OCI-LY1 (cell line): ENCODE data around the gene WNT7B.

Source experiments
- CTCF ChIP-seq: fragments of 200-600 bp; sonication (generic), shearing (Covaris generic); IDR thresholded peaks from 2 replicates; pipeline ENCODE4 v1.5.1; 2017; ENCODE audit warnings: mild to moderate bottlenecking, antibody characterized with exemption, low read length, moderate library complexity, mixed read lengths
- EZH2 ChIP-seq: fragments of 200-600 bp; sonication (generic), shearing (Covaris generic); IDR thresholded peaks from 2 replicates; pipeline ENCODE4 v1.8.0; 2017; ENCODE audit warnings: borderline replicate concordance, mixed run types, mild to moderate bottlenecking, antibody characterized with exemption, low read length, moderate library complexity, mixed read lengths

- TF ChIP-seq EZH2 = no peak
- TF ChIP-seq CTCF = peak; percentile 94
These were observed 17.8 kb upstream of the WNT7B start for GRCh38 chr22:45994491-45995404.
